Activated CD4-positive, alpha-beta T cell treated with anti-CD3 and anti-CD28 coated beads, Interleukin-2, Interleukin-4, amounts not matched to agents 100 ng/mL and 50 ng/mL, durations not matched to agents 16 hours and 8 hours (primary cell): ENCODE results near the gene MSMP.
A peak's percentile ranks its signal among the peaks of the same experiment; 100 is the strongest.

ENCODE experiments used
- DNase-seq: peaks from one replicate; pipeline ENCODE4 v3.0.0-alpha.2; 2020; ENCODE audit warnings: low spot score

Gene MSMP

DNA sequence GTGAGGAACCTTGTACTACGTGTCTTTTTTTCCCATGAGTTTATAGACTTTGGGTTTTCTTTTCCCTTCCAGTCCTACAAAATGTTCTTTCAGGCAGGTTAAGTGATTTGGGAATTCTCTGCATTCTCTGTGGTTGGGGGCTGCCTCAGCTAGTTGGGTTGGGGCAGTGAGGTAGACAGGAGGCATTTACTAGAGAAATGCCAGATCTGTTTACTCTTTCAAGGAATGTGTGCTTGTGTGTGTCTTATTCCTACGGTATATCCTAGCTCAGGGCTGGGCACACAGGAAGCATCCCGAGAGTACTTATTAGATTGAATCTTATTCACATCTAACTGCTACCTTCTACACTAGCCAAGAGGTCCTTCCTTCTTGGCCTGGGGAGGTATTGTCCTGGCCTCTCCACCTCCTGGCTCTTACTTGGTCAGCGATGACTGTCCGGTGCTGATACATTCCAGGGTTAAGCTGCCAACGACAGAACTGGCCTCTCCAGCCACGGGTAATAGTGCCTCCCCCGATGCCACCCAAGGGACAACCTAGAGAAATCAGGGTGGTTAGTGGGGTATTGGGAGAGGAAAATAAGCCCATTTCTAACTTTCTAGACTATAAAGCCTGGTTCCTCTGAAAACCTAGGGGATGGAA lies 10.1 kb downstream of the MSMP start:
- no peak for DNase-seq

DNA sequence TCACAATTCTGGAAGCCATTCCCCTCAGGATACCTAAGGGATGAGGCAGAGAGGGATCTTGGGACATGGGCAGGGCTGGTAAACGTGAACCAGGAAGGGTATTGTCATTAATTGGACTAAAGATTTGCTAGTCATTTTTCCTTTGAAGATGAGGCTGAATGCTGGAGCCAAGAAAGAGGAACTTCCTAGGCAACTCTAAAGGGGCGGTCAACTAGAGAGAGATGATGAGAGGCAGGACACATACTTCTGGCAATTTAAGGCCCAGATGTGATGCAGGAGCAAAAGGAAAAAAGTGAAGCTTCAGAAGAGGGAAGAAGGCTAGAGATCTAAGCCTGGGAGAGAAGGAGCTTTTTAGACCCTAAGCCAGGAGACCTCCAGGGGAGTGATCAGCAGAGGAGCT lies 10.6 kb downstream of the MSMP start:
- DNase-seq = no peak

DNA sequence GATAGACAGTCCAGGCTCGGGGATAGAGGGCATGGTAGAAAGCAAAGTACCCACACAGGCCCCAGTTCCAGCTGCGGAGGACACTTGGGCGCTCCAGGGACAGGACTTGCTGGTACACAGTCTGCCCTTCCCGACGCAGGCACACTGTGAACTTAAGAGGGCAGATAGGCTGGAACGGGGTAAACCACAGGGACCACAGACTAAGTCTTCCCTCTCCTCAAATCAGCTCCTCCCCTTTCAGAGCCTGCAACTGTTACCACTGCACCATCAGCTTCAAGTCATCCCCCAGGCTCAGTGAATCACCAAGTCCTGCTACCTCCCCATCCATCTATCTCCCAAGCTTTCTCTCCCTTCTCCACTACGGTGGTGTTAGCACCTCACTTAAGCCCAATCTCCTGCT lies 12.3 kb downstream of the MSMP start:
- no peak for DNase-seq

DNA sequence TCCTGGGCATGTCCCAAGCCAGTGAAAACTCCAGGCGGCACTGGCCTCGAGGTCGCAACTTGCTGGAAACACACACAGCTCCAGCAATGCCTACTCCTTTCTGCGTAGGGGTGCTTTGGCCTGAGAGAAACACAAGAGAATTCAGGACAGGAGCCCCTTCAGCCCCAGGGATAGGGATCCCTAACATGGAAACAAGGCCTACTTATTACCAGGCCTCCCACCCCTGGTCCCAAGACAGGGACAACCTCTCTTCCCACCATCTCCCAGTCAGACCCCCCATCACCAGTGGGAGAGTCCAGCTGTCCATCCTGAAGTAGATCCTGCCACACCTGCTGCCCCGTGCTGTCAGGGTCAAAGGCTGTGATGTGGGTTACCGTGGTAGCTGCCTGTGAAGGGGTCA lies 13.8 kb downstream of the MSMP start:
- no peak for DNase-seq

DNA sequence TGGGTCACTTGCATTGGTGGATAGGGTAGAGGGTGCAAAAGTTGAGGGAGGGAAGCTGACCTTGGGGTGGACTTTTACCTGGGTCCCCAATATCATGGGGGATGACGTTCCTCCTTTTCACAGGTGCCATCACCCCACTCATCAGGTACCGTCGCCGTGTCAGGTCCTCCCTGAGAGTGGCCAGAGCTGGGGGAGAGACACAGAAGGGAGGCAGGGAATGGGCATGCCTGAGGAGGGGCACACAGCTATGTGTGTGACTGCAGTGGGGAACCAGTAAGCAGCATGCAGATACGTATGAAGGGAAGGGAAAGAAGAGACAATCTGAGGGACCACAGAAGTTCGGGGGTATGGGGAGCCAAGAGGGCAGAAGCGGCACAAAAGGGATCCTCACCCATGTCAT lies 15.2 kb downstream of the MSMP start:
- no peak for DNase-seq

DNA sequence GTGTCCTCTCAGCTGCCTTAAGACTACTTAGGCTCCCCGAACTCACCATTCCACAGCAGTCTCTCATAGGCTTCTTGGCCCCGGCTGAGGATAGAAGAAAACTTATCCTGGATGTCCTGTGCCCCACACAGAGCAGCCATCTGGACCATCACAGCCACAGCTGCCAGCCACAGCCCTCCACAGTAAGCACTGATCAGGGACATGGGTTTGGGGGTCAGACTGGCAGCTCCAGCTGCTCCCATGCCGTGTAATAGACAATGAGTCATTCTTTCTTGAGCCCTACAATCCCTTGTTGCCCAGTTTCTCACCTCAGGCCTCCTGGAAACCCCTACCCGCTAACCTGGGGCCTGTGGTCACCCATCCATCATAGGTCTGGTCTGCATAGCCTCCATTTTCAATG lies 15.9 kb downstream of the MSMP start:
- no peak for DNase-seq

DNA sequence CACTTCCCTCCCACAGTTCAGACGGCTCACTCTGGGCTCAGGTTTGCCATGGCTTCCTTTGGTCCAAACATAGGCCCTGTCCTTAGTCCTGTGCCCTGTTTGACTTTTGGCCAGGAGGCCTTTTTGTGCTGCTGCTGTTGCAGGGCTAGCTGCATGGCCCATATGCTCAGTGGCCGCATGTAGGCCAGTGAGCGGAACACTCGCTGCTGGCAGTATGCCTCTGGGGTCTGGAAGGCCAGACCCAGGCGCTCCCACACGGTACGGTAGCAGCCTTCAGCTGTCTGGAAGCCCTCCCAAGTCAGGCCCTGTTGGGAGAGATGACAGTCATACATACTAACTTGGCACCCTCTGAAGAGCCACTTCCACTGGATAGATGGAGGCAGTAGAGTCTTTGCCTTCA lies 16.9 kb downstream of the MSMP start:
- no peak for DNase-seq

DNA sequence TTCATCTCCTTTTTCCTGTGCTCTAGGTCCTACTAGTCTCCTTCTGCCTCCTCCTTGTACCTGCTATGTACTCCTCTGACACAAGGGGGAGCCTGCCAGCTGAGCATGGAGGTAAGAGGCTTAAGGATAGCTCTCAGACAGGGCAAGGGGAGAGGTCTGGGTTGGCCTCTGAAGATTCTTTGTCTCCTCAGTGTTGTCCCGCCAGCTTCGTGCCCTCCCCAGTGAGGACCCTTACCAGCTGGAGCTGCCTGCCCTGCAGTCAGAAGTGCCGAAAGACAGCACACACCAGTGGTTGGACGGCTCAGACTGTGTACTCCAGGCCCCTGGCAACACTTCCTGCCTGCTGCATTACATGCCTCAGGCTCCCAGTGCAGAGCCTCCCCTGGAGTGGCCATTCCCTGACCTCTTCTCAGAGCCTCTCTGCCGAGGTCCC lies 17.9 kb downstream of the MSMP start:
- peak; percentile 78 for DNase-seq

DNA sequence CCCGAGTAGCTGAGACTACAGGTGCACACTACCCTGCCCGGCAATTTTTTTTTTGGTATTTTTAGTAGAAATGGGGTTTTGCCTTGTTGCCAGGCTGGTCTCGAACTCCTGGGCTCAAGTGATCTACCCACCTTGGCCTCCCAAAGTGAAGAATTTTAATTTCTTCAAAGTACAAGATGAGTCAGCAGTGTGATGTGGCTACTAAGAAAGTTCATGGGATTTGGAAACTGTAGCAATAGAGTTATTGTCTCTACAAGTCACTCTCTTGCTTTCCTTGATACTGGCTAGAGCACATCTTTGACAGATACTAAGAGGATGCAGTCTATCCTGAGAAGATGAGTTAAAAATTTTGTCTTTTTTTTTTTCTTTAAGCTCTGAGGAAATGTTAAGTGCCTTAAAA lies 20.0 kb downstream of the MSMP start:
- no peak for DNase-seq

DNA sequence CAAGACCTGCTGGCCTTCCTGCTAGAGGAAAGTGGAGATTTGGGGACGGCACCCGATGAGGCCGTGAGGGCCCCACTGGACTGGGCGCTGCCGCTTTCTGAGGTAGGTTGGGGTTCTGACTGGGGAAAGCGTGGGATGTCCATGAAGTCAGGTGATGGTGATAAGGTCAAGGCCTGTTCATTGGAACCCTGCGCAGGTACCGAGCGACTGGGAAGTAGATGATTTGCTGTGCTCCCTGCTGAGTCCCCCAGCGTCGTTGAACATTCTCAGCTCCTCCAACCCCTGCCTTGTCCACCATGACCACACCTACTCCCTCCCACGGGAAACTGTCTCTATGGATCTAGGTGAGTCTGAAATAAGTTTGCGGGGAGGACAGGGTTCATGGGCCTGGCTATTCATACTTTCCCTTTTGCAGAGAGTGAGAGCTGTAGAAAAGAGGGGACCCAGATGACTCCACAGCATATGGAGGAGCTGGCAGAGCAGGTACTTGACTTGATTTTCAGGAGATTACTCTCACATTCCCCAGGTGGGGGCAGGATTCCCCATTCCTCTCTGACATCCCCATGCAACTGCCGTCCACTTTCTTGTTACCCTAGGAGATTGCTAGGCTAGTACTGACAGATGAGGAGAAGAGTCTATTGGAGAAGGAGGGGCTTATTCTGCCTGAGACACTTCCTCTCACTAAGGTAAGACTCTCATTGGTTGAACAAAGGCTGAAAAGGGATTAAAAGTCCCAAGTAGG lies 21.1 kb downstream of the MSMP start:
- no peak for DNase-seq

DNA sequence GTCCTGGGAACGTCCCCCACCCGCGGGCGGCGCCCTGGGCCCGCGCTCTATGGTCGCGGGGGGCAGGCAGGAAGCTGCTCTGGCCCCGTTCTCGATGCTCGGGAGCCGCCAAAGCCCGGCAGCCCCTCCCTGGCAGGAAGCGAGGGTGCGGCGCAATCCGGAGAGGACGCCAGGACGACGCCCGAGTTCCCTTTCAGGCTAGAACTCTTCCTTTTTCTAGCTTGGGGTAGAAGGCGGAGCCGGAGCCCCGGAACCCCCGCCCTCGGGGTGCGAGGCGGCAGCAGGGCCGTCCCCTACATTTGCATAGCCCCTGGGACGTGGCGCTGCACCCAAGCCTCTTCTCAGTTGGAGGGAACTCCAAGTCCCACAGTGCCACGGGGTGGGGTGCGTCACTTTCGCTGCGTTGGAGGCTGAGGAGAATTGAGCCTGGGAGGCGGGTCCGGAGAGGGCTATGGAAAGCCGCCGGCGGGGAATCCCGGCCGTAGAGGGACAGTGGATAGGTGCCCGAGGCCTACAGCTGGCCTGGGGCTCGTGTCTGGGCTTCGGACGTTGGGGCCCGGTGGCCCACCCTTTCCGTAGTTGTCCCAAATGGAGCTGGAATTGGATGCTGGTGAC lies 21.8 kb downstream of the MSMP start, which contains the start of the genes CREB3 and TLN1:
Gene CREB3 (plus strand): TSS at position 482 of the 615 bp plus-strand sequence. CDS start 107 bp downstream, at position 589.
Gene TLN1 (minus strand): TSS at position 11 of the 615 bp plus-strand sequence. CDS start 6,501 bp downstream, outside the sequence.
- peak; percentile 98 for DNase-seq

DNA sequence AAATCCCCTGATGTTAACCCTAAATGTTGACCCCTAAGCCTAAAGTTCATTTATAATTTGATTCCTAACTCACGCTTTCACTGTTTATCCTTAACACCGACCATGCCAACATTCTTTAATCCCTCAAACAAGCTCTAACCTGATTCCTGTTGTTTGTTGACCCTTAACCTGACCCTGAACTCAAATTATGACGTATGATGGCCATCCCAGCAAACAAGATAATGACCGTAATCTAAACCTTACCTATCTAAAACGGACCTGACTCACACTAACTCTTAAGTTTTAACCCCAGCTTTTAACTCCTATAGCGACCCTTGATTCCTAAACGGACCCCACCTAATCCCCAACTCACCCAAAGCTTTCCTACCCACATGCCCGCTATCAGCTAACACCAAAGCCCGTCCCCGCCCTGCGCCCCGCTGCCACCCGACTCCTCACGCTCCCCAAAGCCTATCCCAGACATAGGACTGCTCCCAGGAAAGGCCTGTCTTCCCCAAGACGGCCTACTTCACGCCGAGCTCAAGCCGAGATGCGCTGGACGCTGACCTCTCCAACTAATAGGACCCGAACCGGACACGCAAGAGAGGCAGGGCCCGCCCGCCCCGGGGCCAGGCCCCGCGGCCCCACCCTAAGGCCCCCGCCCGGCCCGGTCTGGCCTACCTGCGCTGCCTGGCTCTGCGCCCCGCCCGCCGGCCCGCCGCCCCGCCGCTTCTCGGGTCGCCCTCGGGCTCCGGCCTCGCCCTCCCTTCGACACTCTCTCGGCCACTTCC lies 22.5 kb downstream of the MSMP start:
- DNase-seq = no peak

DNA sequence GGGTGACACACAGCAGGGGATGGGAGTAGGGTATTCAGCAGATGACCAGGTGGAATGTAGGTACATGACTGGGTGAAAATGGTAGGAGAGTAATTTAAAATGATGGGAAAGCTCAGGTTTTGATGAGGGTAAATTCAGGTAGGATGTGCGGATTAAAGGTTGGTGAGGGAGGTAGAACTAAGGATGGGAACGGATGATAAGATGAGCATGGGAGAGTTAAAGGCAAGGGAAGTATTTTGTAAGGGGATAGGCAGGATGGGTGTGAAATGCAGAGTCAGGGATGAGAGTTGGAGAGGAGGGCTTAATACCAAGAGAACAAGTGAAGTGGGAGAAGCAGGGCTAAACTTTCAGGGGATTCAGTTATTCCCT lies 23.6 kb downstream of the MSMP start:
- DNase-seq = no peak

DNA sequence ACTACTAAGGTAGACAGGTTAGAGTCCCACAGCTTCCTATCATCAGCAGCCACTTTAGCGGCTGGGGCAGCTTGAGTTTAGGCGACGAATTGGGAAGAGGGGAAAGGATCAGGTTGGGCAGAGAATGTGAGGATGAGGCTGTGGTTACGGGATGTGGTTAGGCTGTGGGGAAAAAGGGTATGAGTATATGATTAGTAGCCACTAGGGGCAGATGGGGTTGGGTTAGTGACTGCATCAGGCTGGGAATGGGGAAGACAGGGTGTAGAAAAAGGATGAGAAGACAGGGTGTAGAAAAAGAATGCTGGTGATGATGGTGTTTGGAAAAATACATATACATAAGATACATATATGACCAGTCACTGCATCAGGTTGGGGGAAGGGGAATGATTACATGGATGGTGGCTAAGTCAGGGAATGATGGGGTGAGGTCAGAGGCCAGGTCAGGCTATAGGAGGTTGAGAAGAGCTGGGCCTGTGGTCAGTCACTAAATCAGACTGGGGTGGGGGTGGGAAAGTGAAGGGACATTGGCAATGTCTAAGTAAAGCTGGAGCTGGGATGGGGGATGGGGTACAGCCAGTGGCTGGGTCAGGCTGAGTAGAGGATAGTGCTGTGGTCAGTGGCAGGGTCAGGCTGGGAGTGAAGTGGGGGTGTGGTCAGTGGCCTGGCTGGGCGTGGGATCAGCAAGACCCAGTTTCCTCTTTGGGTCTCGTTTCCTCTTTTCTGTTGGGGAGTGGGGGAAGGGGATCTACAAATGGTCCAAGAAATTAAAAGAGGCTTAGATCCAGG lies 24.2 kb downstream of the MSMP start:
- DNase-seq = peak; percentile 60

DNA sequence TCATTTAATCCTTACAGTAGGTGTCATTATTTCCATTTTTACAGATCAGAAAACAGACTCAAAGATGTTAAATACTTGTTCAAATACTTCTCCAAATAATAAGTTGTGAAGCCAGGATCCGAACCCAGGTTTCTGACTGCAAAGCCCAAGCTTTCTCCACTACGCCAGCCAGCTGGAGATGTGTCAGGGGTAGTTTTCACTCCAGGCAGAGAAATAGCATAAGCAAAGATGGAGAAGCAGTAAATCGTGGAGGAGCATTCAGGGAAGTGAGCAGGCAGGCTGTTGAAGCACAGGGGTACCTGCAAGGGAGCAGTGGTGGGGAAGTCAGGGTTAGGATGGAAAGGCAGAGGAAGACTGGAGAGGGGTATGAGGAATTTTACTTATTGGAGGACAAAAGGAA lies 25.0 kb downstream of the MSMP start:
- no peak for DNase-seq

DNA sequence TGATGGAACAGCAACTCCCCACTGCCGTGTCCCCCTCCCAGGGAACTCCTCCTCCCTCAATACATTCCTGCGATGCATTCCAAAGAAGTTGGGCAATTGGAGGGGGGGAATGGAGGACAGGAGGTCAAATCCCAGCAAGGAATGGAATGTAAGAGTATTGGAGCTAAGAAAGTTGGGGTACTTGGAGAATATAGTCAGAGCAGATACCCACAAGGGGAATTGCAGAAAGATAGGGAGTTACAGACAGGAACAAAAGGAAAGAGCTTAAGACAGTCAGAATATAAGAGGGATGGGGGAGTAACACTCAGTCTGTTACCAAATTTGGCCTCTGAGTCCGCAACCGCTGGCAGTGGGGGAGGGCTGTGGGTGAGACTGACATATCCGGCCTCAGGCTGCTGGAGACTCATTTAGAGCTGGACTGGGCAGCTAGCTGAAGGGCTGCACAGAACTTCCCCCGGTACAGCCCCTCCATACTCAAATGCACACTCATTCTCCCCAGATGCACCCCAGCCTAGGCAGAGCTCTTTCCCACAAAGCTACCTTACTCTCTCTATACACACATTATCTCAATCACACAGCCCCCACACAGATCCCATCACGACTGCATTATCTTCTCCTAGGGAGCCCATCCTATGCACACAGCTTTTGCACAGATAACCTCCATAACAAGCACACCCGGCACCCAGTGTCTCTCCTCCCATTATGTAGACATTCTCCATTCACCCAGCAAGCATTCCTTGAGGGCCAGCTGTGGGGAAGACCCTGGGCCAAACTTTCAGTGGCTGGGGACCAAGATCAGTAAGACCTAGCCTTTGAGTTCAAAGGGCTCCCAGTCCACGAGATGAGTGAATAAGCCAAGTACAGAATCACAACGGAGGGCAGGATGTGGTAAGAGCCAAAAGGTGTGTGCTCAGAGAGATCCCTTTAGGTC lies 25.8 kb downstream of the MSMP start:
- DNase-seq = peak; percentile 75

DNA sequence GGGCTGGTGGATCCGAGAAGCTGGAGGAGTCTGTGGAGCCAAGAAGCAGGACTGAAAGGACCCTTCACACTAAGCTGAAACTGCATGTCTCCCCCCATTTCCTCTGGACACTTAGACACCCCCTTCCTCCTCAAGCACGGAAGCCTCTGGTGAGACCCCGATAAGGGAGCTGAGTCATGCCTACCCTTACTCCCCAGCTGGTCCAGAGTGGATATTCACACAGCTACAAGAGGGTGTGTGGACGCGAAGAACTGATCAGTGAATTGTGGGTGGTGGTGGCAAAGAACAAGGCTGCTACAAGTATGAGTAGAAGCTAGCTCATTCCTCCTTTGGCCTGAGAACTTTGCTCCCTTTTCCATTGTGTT lies 26.4 kb downstream of the MSMP start:
- DNase-seq = no peak

DNA sequence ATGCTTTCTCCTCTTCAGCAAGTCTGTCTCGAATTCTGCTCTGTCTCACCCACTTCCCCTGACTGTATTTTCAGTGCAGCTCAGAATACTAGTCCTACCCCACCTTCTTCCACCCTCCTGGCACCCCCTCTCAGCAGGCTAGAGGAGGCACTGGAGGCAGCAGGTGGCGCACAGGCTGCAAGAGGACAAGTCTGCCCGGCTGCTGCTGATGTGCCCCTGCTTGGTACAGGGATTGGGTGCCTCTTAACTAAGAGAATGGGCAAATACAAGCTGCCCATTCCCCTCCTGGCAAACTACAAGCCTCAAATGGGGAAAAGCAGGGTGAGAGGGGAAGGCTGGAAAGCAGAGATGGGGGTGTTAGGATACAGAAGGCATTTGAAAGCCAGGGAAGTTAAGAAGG lies 27.1 kb downstream of the MSMP start:
- no peak for DNase-seq

DNA sequence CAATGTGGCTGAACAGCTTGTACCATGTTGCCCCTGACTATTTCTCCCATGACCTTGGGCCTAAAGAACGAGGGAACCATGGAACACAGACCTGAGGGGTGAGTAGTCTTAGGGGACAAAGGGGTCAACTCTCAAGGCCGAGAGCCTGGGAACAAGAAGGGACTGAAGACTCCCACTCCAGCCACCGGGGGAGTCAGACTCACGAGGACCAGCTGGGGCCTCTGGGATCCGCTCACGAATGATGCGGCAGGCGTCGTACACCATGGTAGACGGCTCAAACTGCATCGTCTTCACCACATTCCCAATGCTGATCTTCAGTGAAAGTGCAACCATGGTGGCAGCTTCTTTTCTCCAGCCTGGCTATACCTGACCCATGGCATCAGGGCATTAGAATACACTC lies 28.7 kb downstream of the MSMP start:
- no peak for DNase-seq

DNA sequence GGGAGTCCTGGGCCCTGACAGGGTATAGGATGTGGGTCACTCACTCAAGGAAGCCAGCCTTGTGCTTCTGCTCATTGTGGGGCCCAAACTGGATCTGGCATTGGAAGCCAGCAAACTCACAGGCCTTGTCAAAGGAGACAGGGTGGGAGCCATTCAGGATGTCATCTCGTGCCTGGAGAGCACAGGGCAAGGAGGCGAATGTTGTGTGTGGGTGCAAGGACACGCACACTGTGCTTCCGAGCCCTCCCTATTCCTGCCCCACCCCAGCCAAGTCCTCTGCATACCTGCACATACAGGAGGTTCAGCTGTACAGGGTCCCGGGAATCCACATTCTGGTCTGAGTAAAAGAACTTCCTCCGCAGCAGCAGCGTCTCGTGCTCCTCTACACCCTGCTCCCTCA lies 30.2 kb downstream of the MSMP start:
- DNase-seq = no peak

DNA sequence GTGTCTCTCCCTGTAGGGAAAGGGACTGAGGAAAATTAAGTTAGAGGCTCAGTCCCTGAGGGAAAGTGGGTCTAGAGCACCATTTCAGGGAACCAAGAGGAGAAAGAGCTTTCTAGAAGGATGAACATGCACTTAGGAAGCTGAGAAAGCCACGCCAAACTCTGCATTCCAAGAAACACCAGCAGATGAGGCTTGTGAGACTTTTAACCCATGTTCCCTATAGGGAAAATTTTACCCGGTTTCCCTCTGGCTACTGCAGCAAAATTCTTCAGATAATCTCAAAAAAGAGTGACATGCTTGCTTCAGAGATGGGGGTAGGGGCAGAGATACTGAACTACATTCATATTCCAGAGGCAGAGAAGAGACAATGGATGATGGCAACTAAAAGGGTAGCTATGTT lies 30.6 kb downstream of the MSMP start:
- DNase-seq = no peak
